NCI-H526 (cell line): ENCODE results near the gene ELANE.

Experiments used
- DNase-seq, 2 experiments: peaks; one replicate each; lab custom pipeline; 2025; lab: John Stamatoyannopoulos, UW

ELANE gene

GRCh38 chr19:879711-880438, 27.8 kb downstream of the ELANE start:
- no peak for DNase-seq

GRCh38 chr19:881385-882071, 29.4 kb downstream of the ELANE start:
- no peak for DNase-seq

- no peak for DNase-seq
These were observed 30.9 kb downstream of the ELANE start for GRCh38 chr19:882871-883497.

DNA sequence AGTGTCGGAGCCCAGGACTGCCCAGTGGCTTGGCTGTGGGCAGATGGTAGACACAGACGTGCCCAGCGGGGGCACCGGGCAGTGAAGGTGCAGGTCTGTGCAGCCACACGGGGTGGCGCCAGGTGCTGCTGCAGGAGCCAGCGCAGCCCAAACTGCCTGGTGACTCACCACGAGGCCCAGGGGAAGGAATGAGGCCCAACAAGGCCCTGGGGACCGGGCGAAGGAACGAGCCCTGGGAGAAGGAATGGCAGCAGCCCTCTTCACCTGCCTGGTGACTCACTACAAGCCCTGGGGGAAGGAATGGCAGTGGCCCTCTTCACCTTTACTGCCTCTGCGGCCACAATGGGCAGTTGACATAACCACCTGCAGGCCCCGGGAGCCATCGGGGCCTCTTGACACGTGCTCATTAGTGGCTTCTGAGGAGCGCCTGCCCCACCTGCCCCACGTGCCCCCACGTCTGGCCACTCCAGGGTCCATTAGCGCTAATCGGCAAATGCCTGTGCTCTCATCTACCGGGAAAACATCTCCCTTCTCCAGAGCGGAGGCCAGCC, 31.6 kb downstream of the ELANE start:
- DNase-seq: no peak

GRCh38 chr19:884420-885211, 32.5 kb downstream of the ELANE start:
- DNase-seq: no peak

GRCh38 chr19:885536-886224, 33.6 kb downstream of the ELANE start:
- no peak for DNase-seq

DNA sequence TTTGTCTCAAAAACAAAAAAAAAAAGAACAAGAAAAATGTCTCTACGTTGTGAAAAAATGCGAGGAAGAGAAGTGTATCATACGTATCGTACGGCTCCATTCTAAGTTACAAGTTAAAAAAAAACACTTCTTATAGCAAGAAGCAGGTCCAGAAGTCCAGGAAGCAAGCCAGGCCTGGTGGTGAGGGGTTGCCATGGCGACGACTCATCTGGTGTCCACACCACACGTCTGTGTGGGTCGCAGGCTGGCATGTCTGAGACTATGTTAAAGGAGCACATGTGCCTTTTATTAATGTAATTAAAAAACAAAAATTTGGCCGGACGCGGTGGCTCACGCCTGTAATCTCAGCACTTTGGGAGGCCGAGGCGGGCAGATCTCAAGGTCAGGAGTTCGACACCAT, 35.0 kb downstream of the ELANE start:
- DNase-seq: no peak

DNA sequence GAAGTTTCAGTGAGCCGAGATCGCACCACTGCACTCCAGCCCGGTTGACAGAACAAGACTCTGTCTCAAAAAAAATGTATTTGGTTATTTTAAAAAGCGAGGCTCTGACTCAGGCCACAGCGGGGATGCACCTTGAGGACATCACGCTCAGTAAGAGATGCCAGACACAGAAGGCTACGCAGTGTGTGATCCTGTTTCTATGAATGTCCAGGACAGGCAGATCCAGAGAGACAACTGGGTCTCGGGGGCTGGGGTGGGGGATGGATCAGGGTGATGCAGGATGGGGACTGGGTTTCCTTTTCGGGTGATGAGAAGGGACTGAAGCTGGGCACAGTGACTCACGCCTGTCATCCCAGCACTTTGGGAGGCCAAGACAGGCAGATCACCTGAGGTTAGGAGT, 35.5 kb downstream of the ELANE start:
- no peak for DNase-seq

DNA sequence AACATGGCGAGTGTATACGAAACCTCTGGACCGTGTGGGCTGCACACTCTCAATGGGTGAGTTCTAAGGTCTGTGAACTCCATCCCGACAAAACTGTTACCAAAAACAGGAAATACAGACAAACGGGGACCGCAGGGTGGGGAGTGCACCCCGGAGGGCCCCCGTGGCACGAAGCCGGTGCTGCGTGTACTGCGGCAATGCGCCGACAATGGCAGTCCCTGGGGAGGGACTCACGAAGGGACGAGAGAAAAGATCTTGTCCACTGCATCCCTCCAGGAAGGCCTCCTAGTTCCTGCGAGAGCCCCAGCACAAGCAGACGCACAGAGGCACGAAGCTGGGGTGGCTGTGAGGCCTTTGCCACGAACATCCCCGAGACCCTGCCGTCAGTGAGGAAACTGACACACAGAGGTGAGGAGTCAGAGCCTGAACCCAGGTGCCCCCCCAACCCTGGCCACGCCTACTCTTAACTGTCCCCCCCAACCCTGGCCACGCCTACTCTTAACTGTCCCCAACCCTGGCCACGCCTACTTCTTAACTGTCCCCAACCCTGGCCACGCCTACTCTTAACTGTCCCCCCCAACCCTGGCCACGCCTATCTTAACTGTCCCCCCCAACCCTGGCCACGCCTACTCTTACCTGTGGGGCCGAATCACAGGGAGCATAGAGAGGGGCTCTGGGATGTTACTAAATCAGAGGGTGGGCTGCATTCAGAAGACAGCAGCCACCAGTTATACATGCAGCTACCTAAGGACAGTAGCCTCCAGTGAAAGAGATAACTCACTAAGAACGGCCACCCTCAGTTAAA, 36.7 kb downstream of the ELANE start:
- DNase-seq: no peak

GRCh38 chr19:889662-890295, 37.7 kb downstream of the ELANE start:
- no peak for DNase-seq

DNA sequence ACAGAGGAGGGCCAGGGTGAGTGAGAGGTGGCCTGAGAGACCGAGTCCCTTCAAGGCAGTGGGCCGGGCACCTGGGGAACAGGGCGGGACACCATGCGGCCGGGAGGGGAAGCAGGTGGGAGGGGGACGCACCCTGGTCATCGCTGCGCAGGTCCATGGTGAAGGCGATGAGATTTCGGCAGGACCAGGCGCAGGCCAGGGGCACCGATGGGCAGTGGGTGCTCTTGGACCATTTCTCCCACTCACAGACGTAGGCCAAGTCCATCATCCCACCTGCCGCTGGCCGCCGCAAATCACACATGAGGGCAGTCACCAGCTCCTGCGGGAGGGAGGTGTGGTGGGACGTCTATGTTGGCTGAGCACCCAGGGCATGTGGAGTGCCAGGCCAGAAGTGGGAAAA, 38.7 kb downstream of the ELANE start:
- no peak for DNase-seq

DNA sequence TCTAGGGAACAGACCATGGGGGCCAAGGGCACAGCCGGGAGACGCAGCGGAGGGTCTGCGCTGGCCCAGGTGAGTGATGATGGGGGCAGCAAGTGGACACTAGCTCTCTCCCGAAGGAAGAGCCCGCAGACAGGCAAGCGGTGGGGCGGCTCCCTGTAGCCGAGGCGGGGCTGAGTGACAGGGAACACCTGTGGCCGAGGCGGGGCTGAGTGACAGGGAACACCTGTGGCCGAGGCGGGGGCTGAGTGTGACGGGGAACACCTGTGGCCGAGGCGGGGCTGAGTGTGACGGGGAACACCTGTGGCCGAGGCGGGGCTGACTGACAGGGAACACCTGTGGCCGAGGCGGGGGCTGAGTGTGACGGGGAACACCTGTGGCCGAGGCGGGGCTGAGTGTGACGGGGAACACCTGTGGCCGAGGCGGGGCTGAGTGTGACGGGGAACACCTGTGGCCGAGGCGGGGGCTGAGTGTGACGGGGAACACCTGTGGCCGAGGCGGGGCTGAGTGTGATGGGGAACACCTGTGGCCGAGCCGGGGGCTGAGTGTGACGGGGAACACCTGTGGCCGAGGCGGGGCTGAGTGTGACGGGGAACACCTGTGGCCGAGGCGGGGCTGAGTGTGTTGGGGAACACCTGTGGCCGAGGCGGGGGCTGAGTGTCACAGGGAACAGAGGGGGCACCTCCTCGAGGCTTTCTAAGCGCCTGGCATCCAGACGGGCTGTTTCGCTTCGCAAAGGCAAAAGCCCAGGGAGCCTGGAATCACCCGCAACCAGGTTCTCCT, 39.5 kb downstream of the ELANE start:
- DNase-seq: peak in 1 of 2 experiments; percentile 19

- DNase-seq: no peak
These were observed 40.3 kb downstream of the ELANE start for GRCh38 chr19:892243-892893.

- DNase-seq: peak; percentile 77 to 91
These were observed 41.0 kb downstream of the ELANE start, which contains the start of the genes MED16 and RNU6-9 for GRCh38 chr19:892894-893689. Gene MED16 (minus strand): TSS chr19:893187. CDS start chr19:891131, 2,056 bp downstream. Gene RNU6-9 (plus strand): TSS chr19:893484.

DNA sequence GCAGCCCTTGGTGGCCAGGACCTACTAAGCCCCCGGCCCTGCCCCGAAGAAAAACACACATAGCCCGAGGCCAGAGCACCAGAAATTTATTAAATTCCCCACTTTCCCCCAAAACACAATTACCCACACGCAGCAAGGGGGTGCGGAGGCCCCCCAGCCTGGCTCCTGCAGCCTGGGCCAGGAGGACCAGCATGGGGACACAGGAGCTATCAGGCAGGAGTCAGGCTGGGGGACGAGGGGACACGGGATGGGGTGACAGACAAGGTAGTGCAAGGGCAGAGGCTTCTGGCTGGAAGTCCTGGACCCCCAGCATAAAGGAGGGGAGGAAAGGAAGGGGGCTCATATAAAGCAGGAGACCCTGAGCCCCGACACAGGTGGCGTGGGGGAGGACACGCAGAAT, 44.3 kb downstream of the ELANE start:
- no peak for DNase-seq

DNA sequence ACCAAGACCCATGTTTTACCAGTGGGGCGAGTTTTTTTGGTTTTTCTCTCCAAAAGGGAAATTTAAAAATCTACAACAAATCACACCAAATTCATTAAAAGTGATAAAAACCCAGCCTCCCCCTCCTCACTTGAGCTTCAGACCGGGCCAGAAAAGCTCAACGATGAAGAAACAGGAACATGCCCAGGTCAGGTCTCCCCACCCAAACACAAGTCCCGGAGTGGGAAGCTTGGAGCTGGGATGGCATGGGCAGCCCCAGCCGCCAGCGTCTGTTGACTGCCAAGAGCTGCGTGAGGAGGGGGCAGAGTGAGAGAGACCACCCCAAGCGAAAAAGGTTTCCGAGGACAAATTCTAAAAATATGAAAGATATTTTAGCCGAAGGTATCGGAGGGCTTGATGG, 44.9 kb downstream of the ELANE start:
- DNase-seq: no peak

- DNase-seq: no peak
These were observed 45.4 kb downstream of the ELANE start for GRCh38 chr19:897442-898039.
